Measurements from ENCODE around the gene GEN1.

GEN1 gene

GRCh38 chr2:17735864-17736263, 18.1 kb upstream of the GEN1 start:
- no peaks in the 10 kb centered on the region for H3K9me3 Mint-ChIP-seq
- peaks cover 12% of the 10 kb centered on the region for H3K4me1 Mint-ChIP-seq
- H3K36me3 Mint-ChIP-seq, result peaks cover 48% of the 10 kb centered on the region
- no peak overlapping the region for H3K4me3 Mint-ChIP-seq
- no peaks in the 10 kb centered on the region for H3K27me3 Mint-ChIP-seq
- DNase-seq (ENCODE audit: low spot score in 2 of 2) (no peak), ATAC-seq (ENCODE audit: low read depth) (no peak)
- peak overlapping the region; percentile 59 for H3K27ac Mint-ChIP-seq

DNA sequence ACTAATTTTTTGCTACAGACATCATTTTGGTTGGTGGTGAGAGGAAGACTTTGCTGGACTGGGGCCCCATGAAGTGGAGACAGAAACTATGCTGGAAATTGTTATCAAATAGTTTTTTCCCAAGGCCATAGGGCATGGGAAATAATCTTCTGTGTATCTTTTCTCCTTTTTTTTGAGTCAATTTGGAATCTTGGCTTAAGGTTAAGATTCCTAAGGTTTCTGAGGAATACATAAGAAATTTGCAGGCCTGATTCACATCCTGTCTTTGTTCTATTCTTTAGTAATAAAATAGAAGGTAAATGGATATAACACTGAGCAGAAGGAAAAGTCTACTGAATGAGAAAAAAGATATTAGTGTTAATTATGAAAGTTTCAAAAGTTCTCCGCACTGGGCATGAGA, 16.9 kb upstream of the GEN1 start:
- no peak for ATAC-seq (ENCODE audit: low read depth)
- H3K36me3 Mint-ChIP-seq, result peaks cover 45% of the 10 kb centered on the region
- H3K4me1 Mint-ChIP-seq, result peaks cover 14% of the 10 kb centered on the region
- H3K27me3 Mint-ChIP-seq, result no peaks in the 10 kb centered on the region
- H3K27ac Mint-ChIP-seq, result peak overlapping the region; percentile 25
- no peaks in the 10 kb centered on the region for H3K9me3 Mint-ChIP-seq
- no peak for DNase-seq (ENCODE audit: low spot score in 2 of 2)
- no peak overlapping the region for H3K4me3 Mint-ChIP-seq

DNA sequence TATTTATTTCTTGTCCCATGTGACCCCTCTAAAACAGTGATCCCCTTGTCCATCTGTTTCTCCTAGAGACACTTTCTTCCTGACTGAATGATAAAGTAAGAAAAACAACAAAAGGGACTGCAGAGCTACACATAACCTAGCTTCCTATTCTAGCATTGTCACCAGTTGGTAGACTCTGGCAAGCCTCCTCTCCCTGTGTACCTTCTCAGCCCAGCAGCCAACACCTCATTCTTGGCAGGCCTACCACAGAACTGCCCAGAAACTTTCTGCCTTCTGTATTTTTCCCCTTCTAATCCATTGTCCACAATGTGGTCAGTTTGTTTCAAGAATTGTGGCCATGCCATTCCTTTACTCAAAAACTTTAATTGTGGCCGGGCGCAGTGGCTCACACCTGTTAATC, 13.7 kb upstream of the GEN1 start:
- no peaks in the 10 kb centered on the region for H3K27me3 Mint-ChIP-seq
- DNase-seq (ENCODE audit: low spot score in 2 of 2), result no peak
- H3K27ac Mint-ChIP-seq, result peak overlapping the region; percentile 73
- peaks cover 43% of the 10 kb centered on the region for H3K36me3 Mint-ChIP-seq
- H3K4me3 Mint-ChIP-seq, result no peak overlapping the region
- no peak for ATAC-seq (ENCODE audit: low read depth)
- peaks cover 15% of the 10 kb centered on the region for H3K4me1 Mint-ChIP-seq
- no peaks in the 10 kb centered on the region for H3K9me3 Mint-ChIP-seq

- Mint-ChIP-seq H3K4me1 (peaks cover 27% of the 10 kb centered on the region), H3K4me3 (no peak overlapping the region), H3K27me3 (no peaks in the 10 kb centered on the region), H3K27ac (no peak overlapping the region), H3K9me3 (no peaks in the 10 kb centered on the region), H3K36me3 (peaks cover 9% of the 10 kb centered on the region)
- no peak for DNase-seq (ENCODE audit: low spot score in 2 of 2)
- no peak for ATAC-seq (ENCODE audit: low read depth)
Measured at GRCh38 chr2:17747684-17748452, 6.1 kb upstream of the GEN1 start.

- H3K9me3 Mint-ChIP-seq, result no peaks in the 10 kb centered on the region
- H3K4me1 Mint-ChIP-seq, result peaks cover 23% of the 10 kb centered on the region
- H3K27ac Mint-ChIP-seq, result no peak overlapping the region
Measured at GRCh38 chr2:17748745-17749144, 5.2 kb upstream of the GEN1 start.

GRCh38 chr2:17749753-17750438, 4.0 kb upstream of the GEN1 start:
- peak overlapping the region; percentile 72 for H3K4me3 Mint-ChIP-seq
- peak overlapping the region; percentile 91 for H3K27ac Mint-ChIP-seq
- DNase-seq (ENCODE audit: low spot score in 2 of 2), result peak in 1 of 2 donors; percentile 11
- no peaks in the 10 kb centered on the region for H3K9me3 Mint-ChIP-seq
- peaks cover 24% of the 10 kb centered on the region for H3K4me1 Mint-ChIP-seq
- H3K27me3 Mint-ChIP-seq, result no peaks in the 10 kb centered on the region
- ATAC-seq (ENCODE audit: low read depth), result peak; percentile 21
- H3K36me3 Mint-ChIP-seq, result peaks cover 1% of the 10 kb centered on the region

More at GRCh38 chr2:17748745-17749144, 5.2 kb upstream of the GEN1 start:
- H3K27me3 Mint-ChIP-seq, result no peaks in the 10 kb centered on the region
- DNase-seq (ENCODE audit: low spot score in 2 of 2) (no peak), ATAC-seq (ENCODE audit: low read depth) (no peak)
- H3K4me3 Mint-ChIP-seq, result no peak overlapping the region
- peaks cover 5% of the 10 kb centered on the region for H3K36me3 Mint-ChIP-seq

- H3K9me3 Mint-ChIP-seq, result no peaks in the 10 kb centered on the region
- H3K27ac Mint-ChIP-seq, result peak overlapping the region; percentile 94
- peak overlapping the region; percentile 90 for H3K4me3 Mint-ChIP-seq
- H3K27me3 Mint-ChIP-seq, result no peaks in the 10 kb centered on the region
- ATAC-seq (ENCODE audit: low read depth), result peak; percentile 21
- peaks cover 29% of the 10 kb centered on the region for H3K4me1 Mint-ChIP-seq
- peak in 1 of 2 donors; percentile 10 for DNase-seq (ENCODE audit: low spot score in 2 of 2)
- H3K36me3 Mint-ChIP-seq, result peaks cover 1% of the 10 kb centered on the region
Measured at GRCh38 chr2:17752246-17752645, 1.7 kb upstream of the GEN1 start.

DNA sequence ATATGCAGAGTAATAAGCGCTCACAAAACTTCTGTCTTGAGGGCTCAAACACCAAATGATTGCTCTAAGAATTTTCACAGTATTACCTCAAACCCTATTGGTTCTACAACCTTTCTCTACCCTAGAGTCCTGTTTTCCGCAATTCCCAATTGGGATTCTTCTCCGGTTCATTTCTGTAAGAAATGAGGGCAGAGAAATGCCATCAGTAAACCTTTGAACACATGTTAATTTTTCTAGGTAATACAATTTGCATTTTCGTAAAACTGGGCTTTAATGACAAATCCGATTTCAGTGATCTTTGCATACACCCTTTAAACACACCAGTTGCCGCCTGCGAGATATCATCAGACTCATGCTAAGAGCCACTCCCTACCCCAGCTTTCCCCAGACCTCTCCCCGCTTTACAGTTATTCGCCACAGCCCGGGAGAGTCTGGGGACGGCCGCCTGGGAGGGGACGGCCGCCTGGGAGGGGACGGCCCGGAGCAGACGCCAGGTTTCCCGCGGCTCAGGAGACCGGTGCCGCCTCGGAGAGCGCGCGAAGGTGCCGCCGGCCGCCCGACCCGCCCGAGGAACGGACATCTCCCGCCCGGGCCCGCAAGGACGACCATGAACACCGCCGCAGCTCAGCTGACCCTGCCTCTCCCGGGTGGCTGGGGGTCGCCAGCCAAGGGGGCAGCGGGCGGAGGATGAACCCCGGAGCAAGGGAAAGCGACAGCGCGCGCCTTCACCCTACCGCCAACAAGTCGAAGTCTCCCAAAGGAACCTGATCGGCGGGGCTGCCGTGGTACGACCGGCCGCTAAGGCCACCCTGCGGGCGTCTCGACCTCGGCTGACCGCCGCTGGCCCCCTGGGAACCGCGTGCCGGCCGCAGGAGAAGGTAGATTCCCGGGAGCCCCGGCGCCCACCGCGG, 791 bp upstream of the GEN1 start:
- Mint-ChIP-seq H3K36me3 (peaks cover 1% of the 10 kb centered on the region), H3K4me1 (peaks cover 26% of the 10 kb centered on the region), H3K9me3 (no peaks in the 10 kb centered on the region), H3K4me3 (peak overlapping the region; percentile 90), H3K27ac (peak overlapping the region; percentile 94), H3K27me3 (no peaks in the 10 kb centered on the region)
- peak; percentile 41 for ATAC-seq (ENCODE audit: low read depth)
- DNase-seq (ENCODE audit: low spot score in 2 of 2), result peak in 1 of 2 donors; percentile 51

DNA sequence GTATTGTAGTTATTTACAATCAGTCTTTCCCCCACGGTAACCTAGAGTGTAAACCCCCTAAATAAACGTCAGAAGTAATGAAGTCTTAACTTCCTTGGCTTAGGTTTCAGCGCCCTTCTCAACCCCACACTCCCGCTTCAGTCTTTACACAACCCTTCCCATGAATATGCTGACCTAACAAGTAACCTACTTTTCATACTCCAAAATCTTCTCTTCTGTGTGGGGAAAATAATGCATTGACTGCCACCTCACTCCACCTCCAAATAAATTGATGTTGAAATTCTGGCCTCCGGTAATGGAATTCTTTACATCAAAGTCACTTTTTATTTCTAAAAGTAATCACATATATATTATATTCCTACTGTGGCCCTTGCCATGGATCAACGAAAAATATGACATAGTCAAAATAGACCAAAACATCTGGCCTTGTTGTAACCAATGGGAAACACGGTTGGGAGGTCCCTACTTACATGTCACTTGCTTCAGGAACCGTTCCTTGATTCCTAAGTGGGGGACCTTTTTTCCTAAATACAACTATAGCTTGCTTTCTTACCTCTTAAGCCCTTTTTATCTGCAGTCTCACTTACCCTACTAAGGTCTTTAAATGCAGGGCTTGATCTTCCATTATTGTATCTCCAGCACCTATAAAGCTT, 961 bp downstream of the GEN1 start:
- no peak for ATAC-seq (ENCODE audit: low read depth)
- peak overlapping the region; percentile 90 for H3K4me3 Mint-ChIP-seq

GRCh38 chr2:17756668-17757067, 2.7 kb downstream of the GEN1 start:
- no peak for DNase-seq (ENCODE audit: low spot score in 2 of 2)
- Mint-ChIP-seq H3K36me3 (peaks cover 7% of the 10 kb centered on the region), H3K27me3 (no peaks in the 10 kb centered on the region), H3K27ac (no peak overlapping the region), H3K9me3 (no peaks in the 10 kb centered on the region), H3K4me1 (peaks cover 22% of the 10 kb centered on the region), H3K4me3 (peak overlapping the region; percentile 14)
- ATAC-seq (ENCODE audit: low read depth), result no peak

More for the DNA sequence above, 961 bp downstream of the GEN1 start:
- peaks cover 1% of the 10 kb centered on the region for H3K36me3 Mint-ChIP-seq
- no peaks in the 10 kb centered on the region for H3K9me3 Mint-ChIP-seq
- no peaks in the 10 kb centered on the region for H3K27me3 Mint-ChIP-seq
- peaks cover 29% of the 10 kb centered on the region for H3K4me1 Mint-ChIP-seq
- H3K27ac Mint-ChIP-seq, result peak overlapping the region; percentile 94
- DNase-seq (ENCODE audit: low spot score in 2 of 2), result no peak

- ATAC-seq (ENCODE audit: low read depth), result no peak
- H3K4me3 Mint-ChIP-seq, result no peak overlapping the region
- DNase-seq (ENCODE audit: low spot score in 2 of 2), result no peak
Measured at GRCh38 chr2:17757321-17757720, 3.4 kb downstream of the GEN1 start.

GRCh38 chr2:17758118-17758517, 4.2 kb downstream of the GEN1 start:
- peaks cover 8% of the 10 kb centered on the region for H3K36me3 Mint-ChIP-seq
- peaks cover 15% of the 10 kb centered on the region for H3K4me1 Mint-ChIP-seq
- peak overlapping the region; percentile 24 for H3K4me3 Mint-ChIP-seq
- H3K9me3 Mint-ChIP-seq, result no peaks in the 10 kb centered on the region
- H3K27me3 Mint-ChIP-seq, result no peaks in the 10 kb centered on the region
- ATAC-seq (ENCODE audit: low read depth) (no peak), DNase-seq (ENCODE audit: low spot score in 2 of 2) (no peak)
- H3K27ac Mint-ChIP-seq, result no peak overlapping the region

More at GRCh38 chr2:17757321-17757720, 3.4 kb downstream of the GEN1 start:
- Mint-ChIP-seq H3K9me3 (no peaks in the 10 kb centered on the region), H3K4me1 (peaks cover 18% of the 10 kb centered on the region), H3K27me3 (no peaks in the 10 kb centered on the region), H3K27ac (no peak overlapping the region), H3K36me3 (peaks cover 8% of the 10 kb centered on the region)

- H3K9me3 Mint-ChIP-seq, result no peaks in the 10 kb centered on the region
Measured at GRCh38 chr2:17759805-17760204, 5.9 kb downstream of the GEN1 start.

More at GRCh38 chr2:17759805-17760204, 5.9 kb downstream of the GEN1 start:
- peaks cover 12% of the 10 kb centered on the region for H3K4me1 Mint-ChIP-seq
- H3K36me3 Mint-ChIP-seq, result peaks cover 17% of the 10 kb centered on the region
- no peak overlapping the region for H3K27ac Mint-ChIP-seq
- ATAC-seq (ENCODE audit: low read depth) (no peak), DNase-seq (ENCODE audit: low spot score in 2 of 2) (no peak)
- H3K4me3 Mint-ChIP-seq, result no peak overlapping the region
- H3K27me3 Mint-ChIP-seq, result no peaks in the 10 kb centered on the region

All from memory B cell (primary cell).